NCI-H446 treated with DMSO at 0.1 percent for 48 hours (cell line): ENCODE data around the gene TRAF3IP1.
"Not testable (repeated sequence)": the region's sequence is repeated elsewhere in the genome, so short reads cannot be mapped to it uniquely, and the experiment has no call there.

ENCODE experiments used
- DNase-seq: peaks from one replicate; lab custom pipeline; 2025; lab: John Stamatoyannopoulos, UW

TRAF3IP1 gene

DNA sequence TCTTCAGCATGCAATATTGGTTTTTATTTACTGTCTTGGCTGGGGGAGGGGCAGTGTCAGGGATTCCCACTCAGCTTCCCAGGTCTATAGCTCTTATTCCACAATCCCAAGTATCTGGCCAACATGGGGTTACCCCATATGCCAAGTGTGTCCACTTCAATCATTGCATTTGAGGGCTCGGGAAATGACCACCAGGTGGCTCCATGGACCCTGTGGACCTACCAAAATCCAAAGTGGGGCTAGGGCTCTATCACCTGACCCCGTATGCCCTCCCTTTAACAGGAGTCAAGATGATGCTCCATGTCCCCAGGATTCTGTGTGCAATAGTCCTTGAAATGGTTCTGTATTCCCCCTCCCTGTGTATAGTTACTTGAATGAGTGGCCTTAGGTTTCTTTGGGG is 12.1 kb upstream of the TRAF3IP1 start:
- DNase-seq, result no peak

DNA sequence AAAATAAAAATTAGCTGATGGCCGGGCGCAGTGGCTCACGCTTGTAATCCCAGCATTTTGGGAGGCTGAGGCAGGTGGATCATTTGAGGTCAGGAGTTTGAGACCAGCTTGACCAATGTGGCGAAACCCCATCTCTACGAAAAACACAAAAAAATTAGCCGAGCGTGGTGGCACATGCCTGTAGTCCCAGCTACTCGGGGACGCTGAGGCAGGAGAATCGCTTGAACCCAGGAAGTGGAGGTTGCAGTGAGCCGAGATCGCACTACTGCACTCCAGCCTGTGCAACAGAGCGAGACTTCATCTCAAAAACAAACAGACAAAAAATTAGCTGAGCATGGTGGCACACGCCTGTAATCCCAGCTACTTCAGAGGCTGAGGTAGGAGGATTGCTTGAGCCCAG is 9.6 kb upstream of the TRAF3IP1 start:
- not testable (repeated sequence) for DNase-seq

DNA sequence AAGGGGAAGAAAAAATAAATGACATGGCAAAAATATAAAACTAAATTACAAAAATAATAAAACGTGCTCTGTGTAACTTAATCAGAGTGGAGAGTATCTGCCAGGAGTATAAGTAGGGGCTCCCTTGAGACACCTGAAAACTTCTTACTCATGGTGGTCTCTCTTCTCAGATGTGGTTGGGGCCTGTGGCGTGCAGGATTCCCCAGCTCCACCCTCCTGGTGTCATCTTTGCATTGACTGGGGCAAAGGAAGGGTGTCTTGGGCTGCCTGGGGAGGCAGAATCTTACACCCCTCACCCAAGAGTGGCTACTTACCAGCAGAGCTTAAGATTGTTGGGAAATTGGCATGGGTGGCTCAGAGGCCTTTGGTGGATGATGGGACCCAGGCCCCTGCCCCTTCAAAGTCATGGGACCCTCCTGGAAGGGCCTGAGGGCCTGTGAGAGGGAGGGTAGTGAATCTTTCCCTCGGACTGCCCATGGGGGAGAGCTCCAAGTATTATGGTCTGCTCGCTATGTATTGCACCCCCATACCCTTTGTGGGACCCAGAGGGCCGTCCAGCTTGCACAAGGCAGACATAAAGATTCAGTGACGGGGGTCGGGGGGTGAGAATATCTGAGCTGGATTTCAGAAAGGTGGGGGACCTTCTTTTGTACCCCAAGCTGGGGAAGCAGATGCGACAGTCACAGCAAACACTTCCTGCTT is 6.9 kb upstream of the TRAF3IP1 start:
- DNase-seq, result no peak

DNA sequence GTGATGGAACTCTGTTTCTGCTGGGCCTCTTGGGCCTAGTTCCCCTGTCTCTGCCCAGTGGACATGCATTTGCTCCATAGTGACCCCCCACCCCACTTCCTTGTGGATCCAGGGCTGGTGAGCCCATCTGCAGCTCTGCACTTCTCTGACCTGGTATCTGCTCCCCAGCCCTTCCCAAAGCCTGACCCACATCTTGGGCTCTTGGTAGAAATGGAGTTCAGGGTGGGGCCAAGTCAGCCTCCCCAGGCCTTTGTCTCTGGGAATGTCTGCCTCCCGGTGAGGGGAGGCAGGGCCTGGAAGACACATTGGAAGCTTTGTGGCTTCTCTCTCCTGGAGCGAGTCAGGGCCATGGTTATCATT is 6.3 kb upstream of the TRAF3IP1 start:
- DNase-seq, result no peak

DNA sequence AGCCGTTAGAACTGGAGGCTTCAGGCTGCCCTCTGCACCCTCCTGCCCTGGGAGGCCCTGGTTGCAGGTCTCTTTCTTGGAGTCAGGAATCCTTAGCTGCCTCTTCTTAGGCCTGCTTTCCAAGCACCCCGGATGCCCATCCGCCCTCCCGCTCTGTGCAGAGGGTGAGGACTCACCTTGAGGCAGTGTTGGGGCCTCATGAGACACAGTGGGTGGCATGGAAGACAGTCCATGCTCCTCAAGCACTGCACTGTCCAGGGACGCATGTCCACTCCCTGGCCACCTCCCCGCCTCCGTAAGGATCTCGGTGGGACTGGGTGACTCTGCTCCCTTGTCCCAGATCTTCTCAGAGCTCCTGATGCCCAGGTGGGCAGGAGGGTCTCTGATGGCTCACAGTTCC is 5.7 kb upstream of the TRAF3IP1 start:
- DNase-seq, result no peak

DNA sequence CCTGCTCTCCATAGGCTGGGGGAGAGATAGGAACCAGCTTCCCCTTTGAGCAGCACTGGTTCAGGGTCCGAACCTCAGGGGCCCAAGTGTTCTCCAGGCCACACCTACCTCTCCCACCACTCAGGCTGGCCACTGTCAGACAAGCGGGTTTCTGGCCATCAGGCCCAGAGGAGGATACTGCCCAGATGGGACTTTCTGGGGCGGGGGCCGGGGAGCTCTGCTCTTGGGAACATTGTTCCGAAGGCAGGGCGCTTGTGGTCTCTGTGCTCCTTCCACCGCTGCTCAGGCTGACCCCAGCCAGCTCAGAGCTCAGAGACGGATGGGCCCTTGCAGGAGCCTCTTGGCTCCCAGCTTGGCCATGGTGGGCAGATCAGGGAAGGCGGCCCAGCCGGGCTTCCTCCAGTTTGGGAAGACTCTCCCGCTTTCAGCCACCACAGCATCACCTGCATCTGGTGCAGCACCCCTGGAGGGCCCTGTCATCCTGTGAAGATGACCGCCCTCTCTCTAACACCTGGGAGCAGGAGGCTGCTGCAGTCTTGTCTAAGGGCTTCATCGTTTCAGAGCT is 5.2 kb upstream of the TRAF3IP1 start:
- no peak for DNase-seq

DNA sequence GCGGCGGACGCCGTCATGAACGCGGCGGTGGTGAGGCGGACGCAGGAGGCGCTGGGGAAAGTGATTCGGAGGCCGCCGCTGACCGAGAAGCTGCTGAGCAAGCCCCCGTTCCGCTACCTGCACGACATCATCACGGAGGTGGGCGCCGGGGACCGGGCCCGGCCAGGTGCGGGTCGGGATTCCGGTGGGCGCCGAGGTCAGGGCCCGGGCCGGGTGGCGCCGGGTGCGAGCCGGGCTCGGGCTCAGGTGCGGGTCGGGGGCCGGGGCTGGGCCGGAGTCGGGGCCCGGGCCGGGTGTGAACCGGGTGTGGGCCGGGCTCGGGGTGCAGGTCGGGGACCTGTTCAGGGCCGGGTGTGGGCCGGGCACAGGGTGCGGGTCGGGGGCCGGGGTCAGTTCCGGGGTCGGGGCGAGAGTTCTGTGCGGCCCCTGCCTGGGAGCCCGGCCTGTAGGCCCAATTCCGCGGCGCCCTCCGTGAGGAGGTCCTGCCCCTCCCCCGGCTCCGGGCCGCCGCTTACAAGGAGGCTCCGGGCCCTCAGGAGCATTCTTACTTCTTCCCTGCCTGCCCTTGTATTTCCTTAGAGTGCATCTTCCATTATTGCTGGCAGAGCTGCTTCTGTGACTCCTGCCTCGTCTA is 447 bp downstream of the TRAF3IP1 start:
- DNase-seq, result no peak

DNA sequence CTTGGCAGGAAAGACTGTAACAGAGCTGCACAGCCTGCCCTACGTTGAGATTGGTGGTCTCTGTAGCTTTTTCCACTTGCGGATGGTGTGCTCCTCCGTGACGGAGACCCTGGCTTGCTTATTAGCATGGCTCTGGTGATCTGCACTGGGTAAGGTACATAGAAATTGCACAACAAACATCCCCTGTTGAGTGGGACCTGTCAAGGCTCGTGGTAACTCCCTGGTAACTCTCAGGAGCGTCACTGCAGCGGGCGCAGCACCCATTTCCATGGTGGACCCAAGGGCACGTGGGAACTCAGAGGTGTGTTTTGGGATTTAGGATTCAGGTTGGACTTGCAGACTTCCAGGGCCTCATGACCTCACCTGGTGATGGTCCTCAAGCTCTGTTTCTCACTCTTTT is 1.1 kb downstream of the TRAF3IP1 start:
- DNase-seq, result no peak

DNA sequence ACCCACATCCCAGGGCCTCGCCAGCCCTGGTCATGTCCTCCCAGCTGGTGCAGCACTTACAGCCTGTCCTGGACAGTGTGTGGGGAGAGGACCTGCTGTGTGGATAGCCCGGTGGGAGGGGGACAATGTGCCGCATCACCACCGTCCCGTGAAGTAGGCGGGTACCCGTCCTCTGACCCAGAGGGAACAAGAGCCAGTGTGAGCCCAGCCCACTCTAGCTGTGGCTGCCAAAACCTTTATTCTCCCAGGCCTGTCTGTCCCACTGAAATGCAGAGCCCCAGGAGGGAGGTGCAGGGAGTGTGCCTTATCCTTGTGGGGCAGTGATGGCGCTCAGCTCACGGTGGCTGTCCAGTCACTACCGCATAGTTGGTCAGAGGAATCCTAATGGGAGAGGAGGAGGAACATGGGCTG is 1.7 kb downstream of the TRAF3IP1 start:
- DNase-seq, result no peak

DNA sequence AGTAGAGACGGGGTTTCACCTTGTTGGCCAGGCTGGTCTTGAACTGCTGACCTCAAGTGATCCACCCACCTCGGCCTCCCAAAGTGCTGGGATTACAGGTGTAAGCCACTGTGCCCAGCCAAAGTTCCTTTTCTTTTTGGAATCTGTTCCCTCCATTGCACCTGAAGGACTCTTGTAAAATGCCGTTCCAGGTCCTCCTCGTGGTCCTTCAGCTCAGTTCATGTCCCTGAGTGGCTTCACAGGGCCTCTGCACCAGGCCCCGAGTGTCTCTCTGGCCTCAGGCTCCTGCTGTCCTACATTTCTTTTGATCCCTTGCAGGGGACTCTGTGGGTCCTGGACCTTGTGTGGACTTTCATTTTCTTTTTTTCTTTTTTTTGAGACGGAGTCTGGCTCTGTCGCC is 3.9 kb downstream of the TRAF3IP1 start:
- not testable (repeated sequence) for DNase-seq

DNA sequence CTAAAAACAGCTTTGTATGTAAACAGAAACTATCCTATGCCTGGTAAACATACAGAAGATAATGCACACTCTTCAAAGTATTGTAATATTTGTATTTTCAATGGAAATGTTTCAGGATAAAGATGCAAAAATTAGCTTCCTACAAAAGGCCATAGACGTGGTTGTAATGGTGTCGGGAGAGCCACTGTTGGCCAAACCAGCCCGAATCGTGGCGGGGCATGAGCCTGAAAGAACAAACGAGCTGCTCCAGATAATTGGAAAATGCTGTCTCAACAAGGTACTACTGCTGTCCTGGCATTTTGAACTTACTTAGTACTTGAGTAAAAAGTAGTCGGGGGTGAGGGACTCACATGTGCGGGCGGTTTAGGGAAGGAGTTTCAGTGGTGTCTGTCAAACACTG is 5.4 kb downstream of the TRAF3IP1 start:
- DNase-seq, result no peak

DNA sequence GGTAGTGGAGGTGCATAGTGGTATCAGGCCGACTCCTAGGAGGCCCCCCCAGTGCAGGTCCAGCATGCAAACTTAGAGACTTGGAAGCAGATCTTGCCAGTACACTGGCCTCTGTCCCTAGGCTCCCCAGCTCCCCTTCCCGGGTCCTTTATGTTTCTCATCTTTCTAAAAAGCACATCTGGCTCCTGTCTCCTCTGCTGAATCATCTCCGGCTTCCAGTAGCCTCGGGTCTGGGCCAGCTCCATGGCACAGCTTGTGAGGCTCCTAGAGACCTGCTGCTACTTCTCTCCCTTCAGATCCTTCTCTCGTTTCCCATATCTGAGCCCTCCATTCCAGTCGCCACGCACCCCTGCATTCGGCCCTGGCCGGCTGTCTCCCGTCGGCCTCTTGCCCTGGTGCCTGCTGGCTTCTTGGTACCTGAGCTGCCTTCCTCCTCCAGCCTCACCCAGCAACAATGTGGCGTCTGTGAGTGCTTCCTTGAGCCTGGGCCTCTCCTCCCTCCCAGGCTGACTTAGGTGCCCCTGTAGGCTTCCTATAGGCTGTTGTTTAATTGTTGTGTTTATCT is 6.6 kb downstream of the TRAF3IP1 start:
- no peak for DNase-seq

DNA sequence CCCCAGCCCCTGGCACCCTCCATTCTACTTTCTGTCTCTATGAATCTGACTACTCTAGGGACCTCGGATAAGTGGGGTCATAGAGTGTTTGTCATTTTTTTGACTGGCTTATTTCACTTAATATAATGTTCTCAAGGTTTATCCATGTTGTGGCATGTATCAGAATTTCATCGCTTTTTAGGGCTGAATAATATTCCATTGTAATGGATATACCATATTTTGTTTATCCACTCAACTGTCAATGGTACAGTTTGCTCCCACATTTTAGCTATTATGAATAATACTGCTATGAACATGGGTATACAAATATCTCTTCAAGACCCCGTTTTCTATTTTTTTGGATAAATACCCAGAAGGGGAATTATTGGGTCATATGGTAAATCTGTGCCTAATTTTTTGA is 7.4 kb downstream of the TRAF3IP1 start:
- DNase-seq, result no peak

DNA sequence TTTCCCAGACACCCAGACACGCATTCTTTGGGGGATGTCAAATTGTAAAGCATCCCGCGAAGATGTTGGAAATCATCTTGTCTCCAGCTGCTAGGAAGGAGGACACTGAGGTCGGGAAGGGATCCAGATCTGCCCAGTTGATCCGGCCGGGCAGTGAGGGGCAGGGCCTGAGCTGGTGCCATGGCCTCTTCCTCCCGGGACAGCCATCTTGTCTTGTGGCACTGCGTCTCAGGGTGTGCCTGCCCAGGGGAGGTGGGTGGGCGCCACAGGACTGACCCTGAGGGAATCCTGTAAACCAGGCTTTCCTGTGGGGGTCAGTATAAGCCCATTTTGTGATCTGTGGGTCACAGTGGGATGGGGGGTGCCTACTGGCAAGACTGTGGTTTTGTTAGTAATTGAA is 10.1 kb downstream of the TRAF3IP1 start:
- no peak for DNase-seq

DNA sequence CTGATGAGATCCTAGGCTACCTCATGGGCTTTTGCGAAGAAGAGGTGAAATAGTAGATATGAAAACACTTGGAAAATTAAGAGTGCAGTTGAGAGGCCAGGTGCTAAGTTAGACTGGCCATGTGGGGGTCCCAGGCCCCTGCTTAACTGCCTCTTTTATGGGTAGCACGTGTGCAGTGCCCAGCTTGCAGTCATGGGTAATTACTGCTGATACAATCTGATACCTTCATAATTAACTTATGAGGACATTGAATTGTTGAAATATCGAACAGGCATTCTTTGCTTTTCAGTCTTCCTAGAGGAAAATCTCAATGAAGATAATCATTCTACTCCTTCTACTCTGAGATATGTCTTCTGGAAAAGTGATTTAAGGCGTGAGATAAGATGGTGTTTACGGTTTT is 11.6 kb downstream of the TRAF3IP1 start:
- no peak for DNase-seq

DNA sequence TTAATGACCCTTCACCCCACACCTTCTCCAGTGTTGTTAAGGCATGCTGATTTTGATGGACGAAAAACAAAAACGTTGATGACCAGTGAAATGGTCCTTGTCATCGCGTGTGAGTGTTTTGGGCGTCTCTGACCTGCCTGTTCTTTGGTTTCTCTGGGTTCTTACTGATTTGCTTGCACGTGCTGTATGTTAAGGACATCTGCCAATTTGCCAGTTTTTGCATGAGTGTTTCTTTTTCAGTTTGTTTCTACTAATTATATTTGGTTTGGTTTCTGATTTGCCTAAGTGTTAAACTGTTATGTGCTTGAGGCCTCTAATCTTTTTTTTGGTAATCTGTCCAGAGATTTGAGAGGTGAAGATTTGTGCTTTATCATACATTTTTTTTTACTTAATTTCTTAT is 14.6 kb downstream of the TRAF3IP1 start:
- DNase-seq, result no peak

DNA sequence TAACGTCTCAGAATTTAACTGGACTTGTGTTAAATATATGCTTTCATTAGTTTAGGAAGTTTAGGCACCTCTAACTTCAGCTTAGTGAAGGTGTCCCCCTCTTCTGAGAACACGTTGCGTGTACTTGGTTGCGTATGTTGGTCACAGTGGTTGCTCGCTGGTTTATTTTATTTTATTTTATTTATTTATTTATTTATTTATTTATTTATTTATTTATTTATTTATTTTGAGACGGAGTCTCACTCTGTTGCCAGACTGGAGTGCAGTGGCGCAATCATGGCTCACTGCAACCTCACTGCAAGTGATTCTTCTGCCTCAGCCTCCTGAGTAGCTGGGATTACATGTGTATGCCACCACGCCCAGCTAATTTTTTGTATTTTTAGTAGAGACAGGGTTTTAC is 15.3 kb downstream of the TRAF3IP1 start:
- not testable (repeated sequence) for DNase-seq

DNA sequence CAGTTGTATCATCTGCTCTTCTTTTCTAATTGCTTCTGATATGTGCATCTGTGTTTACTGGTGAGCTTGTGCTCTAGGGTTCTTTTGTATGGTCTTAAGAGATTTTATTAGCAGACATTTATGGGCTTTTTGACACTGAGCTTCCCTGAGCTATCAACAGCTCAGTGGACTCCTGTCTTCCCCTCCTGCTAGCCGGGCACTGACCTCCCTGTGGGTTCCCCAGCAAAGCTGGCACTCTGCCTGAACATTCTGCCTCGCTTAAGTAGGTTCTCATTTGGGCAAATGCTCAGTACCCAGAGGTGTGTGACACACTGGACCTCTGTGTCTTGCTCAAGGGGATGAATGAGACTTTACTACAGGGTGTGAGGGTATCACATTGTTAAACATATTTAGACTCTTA is 15.8 kb downstream of the TRAF3IP1 start:
- no peak for DNase-seq

DNA sequence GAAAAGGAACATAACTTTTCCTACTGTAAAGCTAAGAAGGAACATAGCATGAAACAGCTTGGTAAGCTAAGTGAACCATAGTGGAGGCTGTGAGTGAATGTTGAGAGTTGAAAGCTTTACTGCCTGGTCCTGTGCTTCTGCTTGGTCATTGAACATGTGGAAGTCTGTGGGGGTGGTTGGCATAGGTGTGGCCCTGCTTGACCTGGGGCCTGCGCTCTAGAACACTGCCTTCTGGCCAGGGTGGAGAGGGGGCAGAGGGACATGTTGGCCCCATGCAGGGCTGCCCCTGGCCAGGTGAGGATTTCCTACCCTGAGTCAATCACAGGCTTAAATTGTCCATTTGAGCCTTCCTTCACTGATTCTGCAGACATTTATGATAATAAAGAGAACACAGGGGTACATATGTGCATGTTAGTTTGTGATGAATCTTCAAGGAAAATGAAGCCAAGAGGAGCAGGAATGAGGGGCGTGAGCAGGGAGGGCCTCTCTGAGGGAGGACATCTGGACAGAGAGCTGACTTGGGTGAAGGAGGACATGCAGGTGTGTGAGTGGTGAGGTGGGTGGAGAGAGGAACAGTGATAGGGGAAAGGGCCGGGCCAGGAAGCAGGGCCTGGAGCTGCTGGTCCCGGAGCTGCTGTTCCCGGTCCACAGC is 16.6 kb downstream of the TRAF3IP1 start:
- no peak for DNase-seq

DNA sequence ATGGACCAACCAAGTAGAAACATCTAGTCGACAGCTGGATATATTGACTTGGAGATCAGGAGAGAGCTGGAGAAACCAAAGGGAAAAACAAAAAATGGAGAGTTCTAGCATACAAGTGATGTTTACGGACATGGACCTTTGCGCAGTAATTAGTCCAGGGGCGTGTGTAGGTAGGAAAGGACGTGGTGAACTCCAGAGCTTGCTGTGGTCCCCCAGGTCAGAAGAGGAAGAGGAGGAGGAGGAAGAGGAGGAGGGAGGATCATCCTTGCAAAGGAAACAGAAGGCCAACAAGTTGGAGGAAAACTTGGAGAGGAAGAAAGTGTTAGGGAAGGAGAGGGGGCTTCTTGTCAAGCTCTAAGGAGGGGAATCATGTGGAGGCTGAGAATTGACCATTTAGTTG is 17.5 kb downstream of the TRAF3IP1 start:
- DNase-seq, result no peak

DNA sequence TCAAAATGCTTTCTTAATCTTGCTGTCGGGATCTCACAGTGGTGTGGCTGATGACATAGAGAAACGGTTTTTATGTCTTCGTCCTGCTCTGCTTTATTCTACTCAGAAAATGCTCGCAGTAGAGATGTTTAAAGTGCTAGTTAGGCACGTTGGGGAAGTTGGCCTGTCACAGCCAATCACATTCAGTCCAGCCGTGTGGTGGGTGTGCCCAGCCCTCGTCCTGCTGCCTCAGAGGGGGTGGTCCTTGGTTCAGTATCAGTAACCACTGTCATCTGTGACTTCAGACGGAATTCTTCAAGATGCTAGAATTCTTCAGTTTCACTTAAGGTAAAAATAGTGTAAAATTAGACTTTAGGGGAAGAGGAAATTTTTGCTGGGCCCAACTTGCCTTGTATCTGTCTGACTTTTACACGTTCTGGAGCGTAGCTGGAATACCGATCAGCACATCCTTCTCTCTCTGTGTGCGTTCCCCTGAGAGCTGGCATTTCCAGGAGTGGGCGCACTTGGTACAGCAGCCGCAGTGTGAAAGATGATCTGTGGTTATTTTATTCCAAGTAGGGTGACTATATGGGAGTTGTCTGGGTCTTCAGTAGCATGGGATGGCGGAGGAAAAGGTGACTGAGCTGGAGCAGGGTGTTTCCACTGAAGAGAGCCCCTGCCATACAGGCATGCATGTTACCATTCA is 18.5 kb downstream of the TRAF3IP1 start:
- DNase-seq, result no peak

DNA sequence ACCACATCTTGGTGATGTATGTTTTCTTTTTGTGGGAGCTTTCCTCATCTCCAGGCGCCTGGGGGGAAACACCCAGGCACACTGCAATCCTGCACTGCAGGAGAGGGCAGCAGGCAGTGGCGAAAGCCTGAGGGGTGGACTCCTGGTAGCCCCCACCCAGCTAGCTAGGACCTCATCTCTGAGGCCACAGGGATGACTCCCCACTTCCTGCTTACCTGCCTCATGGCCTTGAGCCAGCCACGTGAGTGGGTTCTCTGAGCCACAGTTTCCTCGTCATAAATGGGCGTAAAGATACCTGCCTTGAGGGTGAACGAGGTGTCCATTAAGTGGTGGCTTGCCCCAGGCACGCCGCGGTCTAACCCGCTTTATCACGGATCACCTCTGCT is 19.1 kb downstream of the TRAF3IP1 start:
- no peak for DNase-seq
